Activated naive CD8-positive, alpha-beta T cell treated with anti-CD3 and anti-CD28 coated beads, Interleukin-2, amount 10 ng/mL, durations not matched to agents 7 days and 5 days (primary cell): ENCODE measurements around the gene SPDYE2. TPM values are rescaled to one million over a fixed set of nuclear protein-coding genes. Genes with fewer than 3 reads are reported as not detected.
"Not testable (repeated sequence)": the region's sequence is repeated elsewhere in the genome, so short reads cannot be mapped to it uniquely, and the experiment has no call there.

Experiments
- ATAC-seq: fragments of 150-1000 bp; cut with Tn5 transposase; one replicate; pipeline ENCODE4 v1.10.0; 2021; ENCODE audit warnings: low read depth, moderate library complexity
- POLR2A ChIA-PET: fragments of 350-600 bp; sonication (Branson Sonifier 250); formaldehyde crosslinking; loops from one replicate; lab custom pipeline; 2021; ENCODE audit warnings: antibody characterized with exemption; lab: Charles Lee
- DNase-seq: peaks from one replicate; pipeline ENCODE4 v3.0.0; 2021
- H3K27ac Mint-ChIP-seq: one replicate; pipeline ENCODE4 v1.8.0; 2022; ENCODE audit warnings: mild to moderate bottlenecking, mixed read lengths
- H3K27me3 Mint-ChIP-seq: one replicate; pipeline ENCODE4 v1.8.0; 2022; ENCODE audit warnings: mild to moderate bottlenecking, moderate library complexity, mixed read lengths
- H3K36me3 Mint-ChIP-seq: one replicate; pipeline ENCODE4 v1.8.0; 2021; ENCODE audit warnings: mild to moderate bottlenecking, mixed read lengths
- H3K4me1 Mint-ChIP-seq: one replicate; pipeline ENCODE4 v1.8.0; 2021; ENCODE audit warnings: mixed read lengths
- H3K4me3 Mint-ChIP-seq: one replicate; pipeline ENCODE4 v1.8.0; 2022; ENCODE audit warnings: mild to moderate bottlenecking, moderate library complexity, mixed read lengths
- H3K9me3 Mint-ChIP-seq: one replicate; pipeline ENCODE4 v1.8.0; 2021; ENCODE audit warnings: mixed read lengths
- total RNA-seq, 2 experiments: library from RNA; stranded (reverse); gene quantifications; one replicate each; pipeline ENCODE4 v1.2.3, GENCODE V29; 2021

SPDYE2 gene
- total RNA-seq, 2 experiments from 2014 or later, result 0.28 TPM; not detected in 1

DNA sequence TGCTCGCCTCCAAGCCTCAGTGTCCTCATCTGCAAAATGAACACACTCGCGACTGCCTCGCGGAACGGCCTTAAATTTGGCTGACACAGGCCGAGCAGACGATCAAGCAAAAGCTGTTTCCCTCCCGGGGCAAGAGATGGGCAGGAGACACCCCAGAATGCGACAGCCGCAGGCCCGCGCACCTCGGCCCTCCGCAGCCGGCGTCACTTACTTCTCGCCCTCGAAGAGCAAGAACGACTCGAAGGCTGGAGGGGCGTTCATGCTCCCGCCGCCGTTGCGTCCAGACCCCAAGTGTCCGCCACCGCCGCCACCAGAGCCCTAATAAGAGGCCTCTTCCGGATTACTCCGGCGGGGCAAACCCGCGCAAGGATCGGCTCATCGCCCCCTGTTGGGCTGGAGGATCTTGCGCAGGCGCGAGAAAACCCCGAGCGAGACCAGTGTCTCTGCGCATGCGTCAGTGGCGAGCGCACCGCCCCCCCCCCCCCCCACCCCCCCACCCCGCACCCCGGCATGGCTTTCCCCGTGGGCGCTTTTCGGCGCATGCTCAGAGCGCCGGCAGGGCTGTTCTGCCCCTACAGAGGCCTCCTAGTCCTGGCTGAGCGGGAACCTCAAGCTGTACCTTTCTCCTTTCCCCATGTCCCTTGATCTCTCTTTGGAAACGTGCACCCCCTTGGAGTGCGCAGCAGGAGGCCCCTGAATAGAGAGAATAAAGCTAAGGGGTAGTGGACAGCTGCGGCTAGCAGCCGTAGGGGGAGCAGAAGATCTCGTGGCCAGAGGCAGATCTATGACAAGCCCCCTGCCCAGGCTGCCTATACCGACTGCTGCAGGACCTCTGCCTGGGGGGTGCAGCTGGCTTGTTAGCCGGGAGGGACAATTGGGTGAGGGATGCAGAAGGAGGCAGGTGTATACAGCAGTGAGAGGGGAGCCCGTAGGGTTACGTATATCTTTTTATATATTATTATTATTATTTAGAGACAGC lies 21.5 kb downstream of the SPDYE2 start, which contains the start of gene POLR2J3:
POLR2J3 (minus strand) TSS at position 323 of the 979 bp plus-strand sequence; CDS start at position 261, 62 bp downstream.
- H3K4me3 Mint-ChIP-seq, result peak within 1 kb of the TSS; percentile 91
- DNase-seq, result peak; percentile 100
- POLR2A ChIA-PET, result interaction anchor here (0.6 kb wide), 1 partner anchor 576 kb away, joined by 6 read pairs; no protein-coding TSS in a partner anchor
- H3K4me1 Mint-ChIP-seq, H3K27me3 Mint-ChIP-seq, H3K36me3 Mint-ChIP-seq, H3K9me3 Mint-ChIP-seq: not testable (repeated sequence)
- peak within 1 kb of the TSS; percentile 91 for H3K27ac Mint-ChIP-seq
- peak; percentile 92 for ATAC-seq

DNA sequence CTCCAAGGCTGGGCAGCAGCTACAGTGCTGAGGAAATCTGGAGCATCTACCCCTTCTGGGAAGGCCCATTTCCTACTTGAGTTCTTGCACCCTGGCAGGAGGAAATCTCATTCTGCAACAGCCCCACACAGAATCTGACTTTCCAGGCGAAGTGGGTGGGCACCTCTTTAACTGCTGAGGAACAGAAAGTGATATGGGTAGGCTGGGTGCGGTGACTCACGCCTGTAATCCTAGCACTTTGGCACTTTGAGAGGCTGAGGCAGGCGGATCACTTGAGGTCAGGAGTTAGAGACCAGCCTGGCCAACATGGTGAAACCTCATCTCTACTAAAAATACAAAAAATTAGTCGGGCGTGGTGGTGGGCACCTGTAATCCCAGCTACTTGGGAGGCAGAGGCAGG lies 23.6 kb downstream of the SPDYE2 start:
- H3K27ac Mint-ChIP-seq, ATAC-seq, H3K27me3 Mint-ChIP-seq, DNase-seq, H3K9me3 Mint-ChIP-seq, H3K36me3 Mint-ChIP-seq, POLR2A ChIA-PET, H3K4me3 Mint-ChIP-seq, H3K4me1 Mint-ChIP-seq: not testable (repeated sequence)

GRCh38 chr7:102576363-102576762 lies 25.3 kb downstream of the SPDYE2 start:
- H3K4me3 Mint-ChIP-seq, H3K27ac Mint-ChIP-seq, POLR2A ChIA-PET, DNase-seq, H3K9me3 Mint-ChIP-seq, H3K27me3 Mint-ChIP-seq, H3K36me3 Mint-ChIP-seq, ATAC-seq, H3K4me1 Mint-ChIP-seq: not testable (repeated sequence)

- H3K36me3 Mint-ChIP-seq, DNase-seq, H3K4me1 Mint-ChIP-seq, ATAC-seq, POLR2A ChIA-PET, H3K4me3 Mint-ChIP-seq, H3K27ac Mint-ChIP-seq, H3K9me3 Mint-ChIP-seq, H3K27me3 Mint-ChIP-seq: not testable (repeated sequence)
Observed at GRCh38 chr7:102577315-102578240, 26.6 kb downstream of the SPDYE2 start.

- H3K9me3 Mint-ChIP-seq, H3K4me3 Mint-ChIP-seq, H3K36me3 Mint-ChIP-seq, H3K4me1 Mint-ChIP-seq, ATAC-seq, DNase-seq, H3K27ac Mint-ChIP-seq, H3K27me3 Mint-ChIP-seq, POLR2A ChIA-PET: not testable (repeated sequence)
Observed at GRCh38 chr7:102578486-102578885, 27.5 kb downstream of the SPDYE2 start.

DNA sequence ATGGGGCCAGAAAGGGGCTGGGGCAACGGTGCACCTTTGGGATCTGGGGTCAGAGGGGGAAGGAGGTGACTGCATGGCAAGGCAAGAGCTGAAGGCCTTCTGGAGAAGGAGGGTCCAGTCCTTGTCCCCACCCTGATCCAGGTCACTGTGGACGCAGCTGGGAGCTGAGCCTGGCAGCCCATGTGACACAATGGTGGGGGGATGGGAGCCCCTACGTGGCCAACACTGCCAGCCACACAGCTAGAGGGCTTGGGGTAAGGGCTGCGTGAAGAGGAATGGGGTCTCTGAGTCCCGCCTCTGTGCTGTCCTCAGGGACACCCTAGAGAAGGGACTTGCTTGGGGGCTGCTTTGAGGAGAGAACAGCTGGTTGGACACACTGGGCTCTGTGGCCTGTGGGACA lies 30.7 kb downstream of the SPDYE2 start:
- ATAC-seq, H3K27ac Mint-ChIP-seq, DNase-seq, POLR2A ChIA-PET, H3K36me3 Mint-ChIP-seq, H3K4me3 Mint-ChIP-seq, H3K4me1 Mint-ChIP-seq, H3K9me3 Mint-ChIP-seq, H3K27me3 Mint-ChIP-seq: not testable (repeated sequence)

DNA sequence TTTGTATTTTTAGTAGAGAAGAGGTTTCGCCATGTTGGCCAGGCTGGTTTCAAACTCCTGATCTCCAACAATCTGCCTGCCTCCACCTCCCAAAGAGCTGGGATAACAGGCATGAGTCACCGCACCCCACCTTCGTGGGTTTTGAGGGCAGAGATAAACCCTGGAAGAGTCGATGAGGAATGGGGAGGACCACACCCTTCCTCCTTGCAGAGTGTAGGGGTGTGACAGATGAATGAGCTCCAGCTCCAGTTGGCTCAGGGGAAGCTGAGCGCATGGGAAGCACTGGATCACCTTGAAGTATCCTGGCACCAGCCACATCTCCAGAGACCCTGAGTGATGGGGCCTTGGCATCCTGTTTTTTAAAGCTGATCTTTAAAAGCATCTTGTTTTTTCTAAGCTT lies 32.5 kb downstream of the SPDYE2 start:
- ATAC-seq, DNase-seq, H3K9me3 Mint-ChIP-seq, H3K4me3 Mint-ChIP-seq, H3K4me1 Mint-ChIP-seq, POLR2A ChIA-PET, H3K27me3 Mint-ChIP-seq, H3K27ac Mint-ChIP-seq, H3K36me3 Mint-ChIP-seq: not testable (repeated sequence)

GRCh38 chr7:102589857-102590256 lies 38.8 kb downstream of the SPDYE2 start:
- not testable (repeated sequence) for H3K27me3 Mint-ChIP-seq, H3K36me3 Mint-ChIP-seq

DNA sequence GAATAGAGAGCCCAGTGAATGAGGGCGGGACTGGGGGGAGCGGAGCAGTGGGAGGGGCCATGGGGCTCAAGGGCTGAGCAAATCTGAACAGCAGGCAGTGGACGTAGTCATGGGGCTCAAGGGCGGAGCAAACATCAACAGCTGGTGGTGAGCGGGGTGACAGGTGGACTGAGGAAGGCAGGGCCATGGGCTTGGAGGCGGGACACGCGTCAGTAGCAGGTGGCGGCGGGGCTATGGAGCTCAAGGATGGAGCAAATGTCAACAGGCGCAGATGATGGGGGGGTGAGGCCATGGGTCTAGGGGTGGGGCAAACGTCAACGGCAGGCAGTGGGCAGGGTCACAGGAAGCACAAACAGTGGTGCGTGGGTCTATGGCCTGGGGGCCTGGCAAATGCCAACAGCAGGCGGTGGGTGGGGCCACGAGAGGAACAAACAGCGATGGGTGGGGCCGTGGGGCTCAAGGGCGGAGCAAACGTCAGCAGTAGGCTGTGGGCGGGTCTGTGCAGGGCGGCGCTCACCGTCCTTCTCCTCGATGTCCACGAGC lies 41.5 kb downstream of the SPDYE2 start:
- H3K36me3 Mint-ChIP-seq, POLR2A ChIA-PET, H3K9me3 Mint-ChIP-seq, H3K27me3 Mint-ChIP-seq, H3K4me1 Mint-ChIP-seq, H3K27ac Mint-ChIP-seq, H3K4me3 Mint-ChIP-seq: not testable (repeated sequence)
- ATAC-seq (peak; percentile 59), DNase-seq (peak; percentile 58)

More at GRCh38 chr7:102589857-102590256, 38.8 kb downstream of the SPDYE2 start:
- H3K9me3 Mint-ChIP-seq, DNase-seq, H3K27ac Mint-ChIP-seq, POLR2A ChIA-PET, H3K4me1 Mint-ChIP-seq, H3K4me3 Mint-ChIP-seq: not testable (repeated sequence)
- peak; percentile 7 for ATAC-seq

DNA sequence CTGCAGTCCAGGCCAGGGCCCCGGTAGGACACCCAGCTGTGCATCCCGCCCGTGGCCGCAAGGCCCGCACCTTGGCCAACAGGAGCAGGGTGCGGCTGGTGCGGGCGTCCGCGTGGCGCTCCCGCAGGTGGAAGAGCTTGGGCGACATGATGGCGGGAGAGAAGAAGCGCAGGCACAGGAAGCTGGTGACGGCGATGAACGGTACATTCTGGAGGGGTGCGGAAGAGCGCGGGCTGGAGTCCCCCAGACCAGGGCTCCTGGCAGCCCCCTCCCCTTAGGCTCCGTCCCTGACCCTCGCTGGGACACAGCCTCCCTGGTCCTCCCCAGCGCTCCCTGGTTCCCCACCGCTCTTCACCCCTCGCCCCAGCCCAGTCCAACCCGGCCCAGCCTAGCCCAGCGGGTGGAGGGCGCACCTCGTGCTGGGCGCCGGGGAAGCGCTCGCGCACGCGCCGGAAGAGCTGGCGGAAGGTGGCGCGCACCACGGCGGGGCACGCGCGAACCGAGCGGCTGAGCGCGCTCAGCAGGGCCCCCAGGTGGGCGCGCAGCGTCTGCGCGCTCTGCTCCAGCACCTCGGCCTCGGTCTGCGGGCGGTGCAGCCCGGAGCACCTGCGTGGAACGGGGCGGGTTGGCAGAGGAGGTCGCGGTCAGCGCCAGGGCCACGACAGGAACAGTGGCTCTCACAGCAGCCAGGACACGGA lies 42.8 kb downstream of the SPDYE2 start:
- H3K27me3 Mint-ChIP-seq, H3K9me3 Mint-ChIP-seq, H3K4me3 Mint-ChIP-seq, POLR2A ChIA-PET, H3K27ac Mint-ChIP-seq, H3K4me1 Mint-ChIP-seq, DNase-seq, H3K36me3 Mint-ChIP-seq: not testable (repeated sequence)
- peak; percentile 79 for ATAC-seq

DNA sequence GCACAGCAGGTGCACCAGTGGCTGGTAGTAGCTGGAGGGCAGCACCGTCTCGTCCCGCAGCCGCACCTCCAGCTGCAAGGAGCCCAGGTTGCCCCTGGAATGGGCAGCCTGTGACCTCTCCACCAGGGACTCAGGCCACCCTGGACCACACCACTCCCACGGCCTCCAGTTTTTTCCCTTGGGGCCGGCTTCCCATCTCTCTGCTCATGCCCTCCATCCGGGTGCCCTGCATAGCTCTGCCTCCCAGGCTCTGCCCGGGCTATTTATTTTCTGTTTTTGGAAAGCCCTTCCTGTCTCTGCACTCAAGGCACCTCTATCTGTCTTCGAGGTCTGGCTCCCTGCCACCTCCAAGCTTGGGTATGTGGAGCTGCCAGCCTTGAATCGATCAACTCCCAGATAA lies 45.0 kb downstream of the SPDYE2 start:
- H3K27me3 Mint-ChIP-seq, ATAC-seq, POLR2A ChIA-PET, H3K4me3 Mint-ChIP-seq, DNase-seq, H3K27ac Mint-ChIP-seq, H3K9me3 Mint-ChIP-seq, H3K4me1 Mint-ChIP-seq, H3K36me3 Mint-ChIP-seq: not testable (repeated sequence)

GRCh38 chr7:102599699-102600098 lies 48.7 kb downstream of the SPDYE2 start:
- H3K4me1 Mint-ChIP-seq, DNase-seq, H3K9me3 Mint-ChIP-seq, H3K27ac Mint-ChIP-seq, H3K36me3 Mint-ChIP-seq, ATAC-seq, H3K4me3 Mint-ChIP-seq, POLR2A ChIA-PET, H3K27me3 Mint-ChIP-seq: not testable (repeated sequence)

- H3K9me3 Mint-ChIP-seq, H3K4me3 Mint-ChIP-seq, H3K4me1 Mint-ChIP-seq, H3K27me3 Mint-ChIP-seq, ATAC-seq, H3K27ac Mint-ChIP-seq, POLR2A ChIA-PET, H3K36me3 Mint-ChIP-seq, DNase-seq: not testable (repeated sequence)
Observed at GRCh38 chr7:102602317-102602716, 51.3 kb downstream of the SPDYE2 start.
